Aorta (tissue), 5 donors: ENCODE measurements around the gene OR6J1. TPM values are rescaled to one million over a fixed set of nuclear protein-coding genes. Genes with fewer than 3 reads are reported as not detected.
"Not testable (repeated sequence)": the region's sequence is repeated elsewhere in the genome, so short reads cannot be mapped to it uniquely, and the experiment has no call there.

Experiments used
- ATAC-seq: fragments of 200-7000 bp; cut with Tn5 transposase; one replicate; pipeline ENCODE4 v1.9.1; 2022; ENCODE audit warnings: moderate library complexity; ENCODE audit not compliant: low FRiP score
- DNase-seq, 2 donors: peaks; one replicate each; pipeline ENCODE4 v3.0.0-alpha.2; 2020
- H3K27ac ChIP-seq, 2 donors: one replicate each; pipeline ENCODE4 v1.5.1; 2013; ENCODE audit warnings: low read length in 2 of 2, mild to moderate bottlenecking in 2 of 2, moderate library complexity in 2 of 2, control low read depth in 1 of 2, inconsistent platforms in 1 of 2, low read depth in 1 of 2
- H3K27me3 ChIP-seq, 2 donors: one replicate each; pipeline ENCODE4 v1.6.1; 2013; ENCODE audit warnings: control low read depth in 1 of 2, low read length in 1 of 2, mild to moderate bottlenecking in 1 of 2, moderate library complexity in 1 of 2; ENCODE audit not compliant: insufficient read depth in 2 of 2, control insufficient read depth in 1 of 2
- H3K36me3 ChIP-seq, 2 donors: one replicate each; pipeline ENCODE4 v1.6.1; 2013; ENCODE audit warnings: control low read depth in 1 of 2, low read length in 1 of 2, mild to moderate bottlenecking in 1 of 2; ENCODE audit not compliant: insufficient read depth in 2 of 2, control insufficient read depth in 1 of 2
- H3K4me1 ChIP-seq, 2 donors: one replicate each; pipeline ENCODE4 v1.6.1; 2013; ENCODE audit warnings: low read length in 2 of 2, control low read depth in 1 of 2, mild to moderate bottlenecking in 1 of 2, moderate library complexity in 1 of 2; ENCODE audit not compliant: insufficient read depth in 2 of 2, control insufficient read depth in 1 of 2
- H3K4me3 ChIP-seq, 2 donors: one replicate each; pipeline ENCODE4 v1.5.1; 2013; ENCODE audit warnings: low read length in 2 of 2, control low read depth in 1 of 2, mild to moderate bottlenecking in 1 of 2
- H3K9me3 ChIP-seq: one replicate; pipeline ENCODE4 v1.6.1; 2013; ENCODE audit warnings: mild to moderate bottlenecking, low read length; ENCODE audit not compliant: control insufficient read depth
- WGBS, 2 donors: extraction: QIAGEN DNeasy Blood & Tissue Kit; methylation state at CpG; one replicate each; pipeline ENCODE4 v1.1.7; 2013; 5-methylcytosine and 5-hydroxymethylcytosine counted together
- intact Hi-C, 2 donors: fragments of 100-400 bp; cut with DNase I; formaldehyde crosslinking; loops; one replicate each; pipeline versions ENCODE4 v1.14.2 to v1.15.0; 2022
- polyA plus RNA-seq, 2 donors: library from polyadenylated mRNA; stranded (reverse); fragments of 200-250 nt; gene quantifications; one replicate each; pipeline ENCODE4 v1.2.3, GENCODE V29; 2013
- total RNA-seq, 2 donors: library from RNA; stranded (reverse); fragmentation: NEBNext Ultra II Directional; extraction: Animal tissue kit (Norgen Biotek cat#: 25700); gene quantifications; one replicate each; pipeline ENCODE4 v1.2.1, GENCODE V29; 2021
- donor health status: healthy with polysubstance abuse.
- donor health status: Bipolar disorder and iron deficiency.
- donor health status: DM: no; HTN: no; CAD: no.
- donor health status: DM: no; HTN: no; CAD: no.
- donor health status: DM: yes; HTN: yes; CAD: no.

Gene OR6J1
- total and polyA plus RNA-seq, 4 donors = not detected

- WGBS, 2 donors = 75 to 76% methylated on average over 7 of the region's 7 CpGs
- H3K27ac ChIP-seq = no peak overlapping the region
- intact Hi-C loops = no loop called here
- no peaks in the 10 kb centered on the region for H3K9me3 ChIP-seq
- no peaks in the 10 kb centered on the region for H3K4me1 ChIP-seq
- no peaks in the 10 kb centered on the region for H3K36me3 ChIP-seq
- ATAC-seq (no peak), DNase-seq (no peak)
- H3K4me3 ChIP-seq = no peak overlapping the region
- no peaks in the 10 kb centered on the region for H3K27me3 ChIP-seq
These were observed 16.5 kb downstream of the OR6J1 start for GRCh38 chr14:22627506-22628263.

- ATAC-seq = no peak
- Histone ChIP-seq H3K27me3 (no peaks in the 10 kb centered on the region), H3K9me3 (no peaks in the 10 kb centered on the region), H3K27ac (no peak overlapping the region), H3K4me3 (no peak overlapping the region), H3K4me1 (no peaks in the 10 kb centered on the region), H3K36me3 (no peaks in the 10 kb centered on the region)
- WGBS, 2 donors = 88% methylated on average over 6 of the region's 6 CpGs
- intact Hi-C loops = no loop called here
- no peak for DNase-seq
These were observed 17.6 kb downstream of the OR6J1 start for GRCh38 chr14:22626590-22626989.

DNA sequence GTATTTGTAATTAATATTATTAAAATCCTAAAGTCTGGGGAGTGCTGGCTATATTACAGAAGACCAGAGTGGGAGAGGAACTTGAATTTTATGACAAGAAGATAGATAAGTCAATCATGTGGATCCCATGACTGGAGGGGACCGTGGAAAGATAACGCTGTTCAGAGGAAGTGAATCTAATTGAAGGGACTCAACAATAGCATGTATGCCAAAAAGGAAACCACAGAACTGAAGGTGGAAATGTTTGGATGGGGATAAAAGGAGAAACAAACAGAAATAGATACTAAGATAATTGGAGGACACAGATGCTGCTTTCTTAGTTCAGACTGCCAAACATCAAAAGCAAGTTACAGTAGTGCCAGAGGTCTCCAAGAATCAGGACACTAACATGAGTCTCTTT is 21.1 kb downstream of the OR6J1 start:
- 30 to 66% methylated on average over 2 of the region's 2 CpGs for WGBS, 2 donors
- intact Hi-C loops = no loop called here
- no peaks in the 10 kb centered on the region for H3K4me1 ChIP-seq
- no peak overlapping the region for H3K27ac ChIP-seq
- H3K27me3 ChIP-seq = no peaks in the 10 kb centered on the region
- no peaks in the 10 kb centered on the region for H3K36me3 ChIP-seq
- no peaks in the 10 kb centered on the region for H3K9me3 ChIP-seq
- no peak for DNase-seq
- no peak overlapping the region for H3K4me3 ChIP-seq
- no peak for ATAC-seq

GRCh38 chr14:22622255-22622654 is 21.9 kb downstream of the OR6J1 start:
- 81 to 82% methylated on average over 2 of the region's 2 CpGs for WGBS, 2 donors
- intact Hi-C loops = no loop called here
- H3K4me1 ChIP-seq = no peaks in the 10 kb centered on the region
- H3K27ac ChIP-seq = no peak overlapping the region
- no peaks in the 10 kb centered on the region for H3K27me3 ChIP-seq
- no peaks in the 10 kb centered on the region for H3K36me3 ChIP-seq
- ATAC-seq = no peak
- H3K4me3 ChIP-seq = no peak overlapping the region
- no peak for DNase-seq
- H3K9me3 ChIP-seq = no peaks in the 10 kb centered on the region

DNA sequence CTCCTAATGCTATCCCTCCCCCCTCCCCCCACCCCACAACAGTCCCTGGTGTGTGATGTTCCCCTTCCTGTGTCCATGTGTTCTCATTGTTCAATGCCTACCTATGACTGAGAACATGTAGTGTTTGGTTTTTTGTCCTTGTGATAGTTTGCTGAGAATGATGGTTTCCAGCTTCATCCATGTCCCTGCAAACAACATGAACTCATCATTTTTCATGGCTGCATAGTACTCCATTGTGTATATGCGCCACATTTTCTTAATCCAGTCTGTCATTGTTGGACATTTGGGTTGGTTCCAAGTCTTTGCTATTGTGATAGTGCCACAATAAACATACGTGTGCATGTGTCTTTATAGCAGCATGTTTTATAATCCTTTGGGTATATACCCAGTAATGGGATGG is 28.4 kb downstream of the OR6J1 start:
- 91 to 95% methylated on average over 2 of the region's 2 CpGs for WGBS, 2 donors
- H3K36me3 ChIP-seq, ATAC-seq, H3K27ac ChIP-seq, H3K9me3 ChIP-seq, intact Hi-C loops, H3K4me3 ChIP-seq, H3K4me1 ChIP-seq, DNase-seq, H3K27me3 ChIP-seq: not testable (repeated sequence)

DNA sequence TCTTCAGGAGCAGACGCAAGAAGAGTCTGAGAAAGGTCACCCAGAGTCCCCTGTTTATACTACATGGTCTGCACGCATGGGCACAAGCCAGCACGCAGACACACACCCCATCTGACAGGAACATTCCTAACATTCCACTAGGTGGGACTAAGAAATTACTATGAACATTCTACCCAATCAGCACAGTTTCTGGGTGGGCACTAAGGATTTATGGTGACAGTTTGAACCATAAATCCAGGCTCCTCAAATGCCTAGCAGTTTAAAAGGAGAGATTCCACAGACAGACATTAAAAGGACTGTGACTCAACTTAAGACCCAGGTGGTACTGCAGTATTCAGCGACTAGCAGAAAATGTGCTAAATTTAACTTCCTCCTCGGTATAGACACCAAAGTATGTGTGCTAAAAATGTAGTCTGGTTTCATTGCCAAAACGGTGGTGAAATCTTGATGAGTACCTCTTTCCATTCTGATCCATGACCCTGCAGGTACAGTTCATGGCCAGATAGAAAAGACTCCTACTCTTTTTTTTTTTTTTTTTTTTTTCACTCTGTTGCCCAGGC is 29.8 kb downstream of the OR6J1 start:
- Histone ChIP-seq H3K4me3 (no peak overlapping the region), H3K27ac (peak overlapping the region in 1 of 2 donors; percentile 86), H3K36me3 (peaks cover 0 to 10% of the 10 kb centered on the region in 2 donors), H3K4me1 (peaks cover 0 to 5% of the 10 kb centered on the region in 2 donors), H3K27me3 (no peaks in the 10 kb centered on the region), H3K9me3 (no peaks in the 10 kb centered on the region)
- intact Hi-C loops = no loop called here
- ATAC-seq (peak; percentile 59), DNase-seq (peak in 1 of 2 donors; percentile 63)
- 6% methylated on average over 6 of the region's 6 CpGs for WGBS, 2 donors

DNA sequence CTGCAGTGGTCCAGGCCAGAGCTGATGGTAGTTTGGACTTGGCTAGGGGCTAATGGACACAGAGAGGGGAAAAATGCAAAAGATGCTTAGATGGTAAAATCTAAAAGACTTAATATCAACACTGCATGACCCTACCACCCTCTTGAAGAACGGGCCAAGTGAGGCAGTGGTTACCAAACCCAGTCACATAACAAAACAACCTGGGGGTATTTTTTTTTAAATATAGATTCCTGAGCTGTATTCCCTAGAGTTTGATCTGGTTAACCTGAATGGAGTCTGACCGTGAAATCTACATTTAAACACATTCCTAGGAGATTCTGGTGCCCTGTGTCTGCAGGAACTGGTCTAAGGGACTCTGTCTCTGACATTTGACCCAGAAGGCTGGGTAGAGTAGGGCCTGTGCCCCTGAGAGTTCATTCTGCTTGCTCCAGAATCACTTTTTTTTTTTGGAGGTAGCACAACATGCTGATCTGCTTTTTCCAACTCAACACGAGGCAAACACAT is 30.4 kb downstream of the OR6J1 start:
- peak overlapping the region; percentile 74 to 86 for H3K27ac ChIP-seq
- DNase-seq (no peak), ATAC-seq (no peak)
- no peak overlapping the region for H3K4me3 ChIP-seq
- H3K36me3 ChIP-seq = peaks cover 0 to 10% of the 10 kb centered on the region in 2 donors
- WGBS, 2 donors = 26 to 29% methylated on average over 3 of the region's 3 CpGs
- no peaks in the 10 kb centered on the region for H3K9me3 ChIP-seq
- H3K27me3 ChIP-seq = no peaks in the 10 kb centered on the region
- peaks cover 0 to 5% of the 10 kb centered on the region in 2 donors for H3K4me1 ChIP-seq
- intact Hi-C loops = no loop called here

DNA sequence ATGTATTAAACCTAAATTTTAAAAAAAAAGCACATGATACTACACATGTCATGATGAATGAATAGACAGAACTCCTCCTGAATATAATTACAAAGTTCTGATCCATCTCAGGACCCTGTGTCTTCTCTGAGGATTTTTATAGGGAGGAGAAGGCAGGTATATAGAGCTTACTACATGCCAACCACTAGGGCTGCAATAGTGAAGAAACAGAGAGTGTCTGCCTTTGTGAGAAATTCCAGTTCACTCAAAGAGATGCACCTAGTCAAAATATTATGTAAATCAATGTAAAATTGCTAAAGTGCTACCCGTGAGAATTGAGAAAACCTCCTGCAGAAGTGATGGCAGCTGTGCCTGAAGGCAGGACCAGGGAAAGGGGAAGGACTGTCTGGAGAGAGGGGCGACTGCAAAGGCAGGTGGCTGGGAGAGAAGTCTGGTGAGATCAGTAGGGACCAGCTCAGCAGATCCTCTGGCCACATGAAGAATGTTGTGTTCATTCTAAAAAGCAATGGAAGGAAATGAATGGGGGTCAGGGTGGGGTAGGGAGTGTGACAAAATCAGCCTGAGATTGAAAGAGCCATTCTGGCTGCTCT is 31.0 kb downstream of the OR6J1 start:
- ATAC-seq = no peak
- Histone ChIP-seq H3K4me1 (peaks cover 0 to 5% of the 10 kb centered on the region in 2 donors), H3K36me3 (peaks cover under 1 to 11% of the 10 kb centered on the region in 2 donors), H3K27ac (peak overlapping the region; percentile 74 to 86), H3K27me3 (no peaks in the 10 kb centered on the region), H3K9me3 (no peaks in the 10 kb centered on the region), H3K4me3 (no peak overlapping the region)
- intact Hi-C loops = no loop called here
- WGBS, 2 donors = 58 to 67% methylated on average over 2 of the region's 2 CpGs
- DNase-seq = no peak
